ENCODE measurements around the gene DHRS11. TPM values are rescaled to one million over a fixed set of nuclear protein-coding genes. Genes with fewer than 3 reads are reported as not detected.
A peak's percentile ranks its signal among the peaks of the same experiment; 100 is the strongest.

DHRS11 gene
- total and polyA plus RNA-seq, 2 of the 8 experiments (the other 6 are each of a cell fraction or from before 2014, with no cell fraction given), result 29.5 to 63.3 TPM

GRCh38 chr17:36641331-36641876 lies 49.7 kb downstream of the DHRS11 start:
- no peaks in the 10 kb centered on the region for H3K79me2 ChIP-seq (ENCODE audit: control insufficient read depth in 1 of 2, insufficient read depth in 2 of 2, low read length in 2 of 2)
- H3K9me3 ChIP-seq (ENCODE audit: insufficient read depth in 2 of 2, low read depth in 1 of 2, low read length in 1 of 2), result no peaks in the 10 kb centered on the region
- peaks cover 19 to 47% (median 45%) of the 10 kb centered on the region in 4 experiments for H3K27me3 ChIP-seq (replicated peaks in 1 of 4; ENCODE audit: control insufficient read depth in 3 of 4, extremely low read depth in 1 of 4, insufficient read depth in 3 of 4, low read length in 3 of 4)
- H3K9ac ChIP-seq (replicated peaks in 1 of 4; ENCODE audit: extremely low read depth in 1 of 4, low read depth in 3 of 4, low read length in 3 of 4), result no peak overlapping the region
- H2AFZ ChIP-seq (ENCODE audit: low read length), result no peak overlapping the region
- POLR2A ChIA-PET (ENCODE audit: partially characterized antibody), result interaction anchor here (1.0 to 2.0 kb wide), 2 partner anchors 17 to 38 kb away, joined by 3 to 7 read pairs; no protein-coding TSS in a partner anchor
- peak overlapping the region; percentile 20; the same call in 1 of the 2 replicates for H4K8ac ChIP-seq (ENCODE audit: extremely low read depth, insufficient read depth, low read length)
- peaks cover 0 to 2% of the 10 kb centered on the region in 2 experiments for H4K20me1 ChIP-seq (replicated peaks in 1 of 2; ENCODE audit: control insufficient read depth in 1 of 2, insufficient read depth in 2 of 2, low read length in 2 of 2)
- H2AK5ac ChIP-seq (ENCODE audit: low read depth, low read length), result no peak overlapping the region
- peaks cover 11% of the 10 kb centered on the region for H3K23me2 ChIP-seq (ENCODE audit: low read depth, low read length)
- H3K36me3 ChIP-seq (ENCODE audit: control insufficient read depth in 2 of 4, insufficient read depth in 4 of 4, low read length in 3 of 4), result no peaks in the 10 kb centered on the region
- H3K56ac ChIP-seq (replicated peaks; ENCODE audit: insufficient read length, low read depth, low read length), result no peak overlapping the region
- DNase-seq (ENCODE audit: low read depth in 1 of 2, low spot score in 2 of 2) (peak in 1 of 2 experiments; percentile 76), FAIRE-seq (no peak)
- no peak overlapping the region for H2BK20ac ChIP-seq (ENCODE audit: low read length)
- H3K4me2 ChIP-seq (ENCODE audit: insufficient read depth in 1 of 2, low read depth in 2 of 2, low read length in 2 of 2), result peak overlapping the region; percentile 61 to 97
- WGBS, 2 experiments (ENCODE audit: extremely low coverage in 1 of 2, insufficient coverage in 1 of 2, insufficient read length in 1 of 2, insufficient replicate concordance in 2 of 2, low coverage in 1 of 2, low lambda C conversion rate in 2 of 2, missing lambda C conversion rate in 1 of 2), result 4% methylated on average over 35 of the region's 43 CpGs; no CpG with 5 or more reads in 1 of the 2 experiments
- CTCF ChIA-PET (ENCODE audit: partially characterized antibody), result interaction anchor here (0.6 to 7.5 kb wide), 8 partner anchors 13 to 406 kb away, joined by 3 to 48 read pairs (median 5); partner anchors contain the start of gene MRM1
- no peak overlapping the region for H2BK5ac ChIP-seq (ENCODE audit: low read depth, low read length)
- H3K79me1 ChIP-seq (ENCODE audit: low read depth, low read length), result no peaks in the 10 kb centered on the region
- no peak overlapping the region for H2BK15ac ChIP-seq (ENCODE audit: low read length)
- TF ChIP-seq KDM4A (IDR thresholded peaks at IDR 0.05; ENCODE audit: low read depth, low read length, severe bottlenecking) (peak; percentile 87), SUZ12 (IDR thresholded peaks at IDR 0.05; ENCODE audit: low read length) (peak; percentile 73; the same call in 1 of the 2 replicates), CBX8 (IDR thresholded peaks at IDR 0.05; ENCODE audit: borderline replicate concordance, low read depth, low read length) (no peak), ATF3 (IDR thresholded peaks at IDR 0.05; ENCODE audit: insufficient read depth, low read depth, low read length) (no peak), EZH2 (IDR thresholded peaks at IDR 0.05; ENCODE audit: low read depth, low read length, severe bottlenecking) (peak; percentile 63), RAD21 (IDR thresholded peaks at IDR 0.05 in 1 of 2, conservative IDR thresholded peaks at IDR 0.05 in 1 of 2; ENCODE audit: low read depth in 2 of 2, low read length in 2 of 2) (peak in 1 of 2 experiments; percentile 11; a peak in 1 of 4 replicates), SP4 (IDR thresholded peaks at IDR 0.05; ENCODE audit: low read length) (no peak), EGR1 (IDR thresholded peaks at IDR 0.05; ENCODE audit: borderline replicate concordance, low read depth, low read length) (no peak), E2F6 (IDR thresholded peaks at IDR 0.05) (0 out of 2 replicates have a peak, but pooled peaks have one; percentile 21)
- no peak overlapping the region for H3K23ac ChIP-seq (ENCODE audit: insufficient read length)
- H3K4me1 ChIP-seq (replicated peaks in 1 of 4; ENCODE audit: control insufficient read depth in 3 of 4, insufficient read depth in 4 of 4, low read length in 3 of 4), result peaks cover 0 to 6% (median 2%) of the 10 kb centered on the region in 4 experiments; a peak in 6 of 7 replicates
- H2BK12ac ChIP-seq (ENCODE audit: low read depth, low read length), result no peak overlapping the region
- H4K5ac ChIP-seq (ENCODE audit: insufficient read length, low read depth, low read length), result no peak overlapping the region
- no peak overlapping the region for H3K18ac ChIP-seq (ENCODE audit: extremely low read depth, low read length)
- H3K27ac ChIP-seq (ENCODE audit: low read depth, low read length), result no peak overlapping the region
- no peak overlapping the region for H3K14ac ChIP-seq (ENCODE audit: insufficient read length)
- H2BK120ac ChIP-seq (replicated peaks; ENCODE audit: low read depth, low read length), result no peak overlapping the region
- H3K4ac ChIP-seq (replicated peaks; ENCODE audit: insufficient read length, low read depth, low read length), result no peak overlapping the region
- H3K4me3 ChIP-seq (ENCODE audit: extremely low read depth in 1 of 4, insufficient read depth in 2 of 4, low read depth in 3 of 4, low read length in 4 of 4), result peak overlapping the region; percentile 37 to 70 (median 65)
- H4K91ac ChIP-seq (replicated peaks; ENCODE audit: insufficient read length, low read length), result no peak overlapping the region
